Mesendoderm (in vitro differentiated cells): ENCODE data around the gene KCNG3.
A peak's percentile ranks its signal among the peaks of the same experiment; 100 is the strongest.

Source experiments
- DNase-seq: peaks from one replicate; pipeline ENCODE4 v3.0.0; 2013
- H2AK5ac ChIP-seq: 2 replicates; pipeline ENCODE4 v1.6.1; 2013; ENCODE audit warnings: low read length, inconsistent platforms
- H2BK120ac ChIP-seq: 2 replicates; pipeline ENCODE4 v1.6.1; 2013; ENCODE audit warnings: low read depth, mild to moderate bottlenecking, low read length, moderate library complexity, mixed read lengths
- H2BK15ac ChIP-seq: replicated peaks from 2 replicates; pipeline ENCODE4 v1.6.1; 2013; ENCODE audit warnings: low read depth, mild to moderate bottlenecking, moderate library complexity
- H2BK5ac ChIP-seq: 2 replicates; pipeline ENCODE4 v1.6.1; 2013; ENCODE audit warnings: low read length, inconsistent platforms
- H3K18ac ChIP-seq: 2 replicates; pipeline ENCODE4 v1.6.1; 2013; ENCODE audit warnings: mild to moderate bottlenecking, low read length, mixed read lengths
- H3K23ac ChIP-seq: one replicate; pipeline ENCODE4 v1.6.1; 2013; ENCODE audit warnings: low read length
- H3K27ac ChIP-seq: 2 replicates; pipeline ENCODE4 v1.5.1; 2013; ENCODE audit warnings: low read depth, mild to moderate bottlenecking, inconsistent platforms, low read length, moderate library complexity
- H3K27me3 ChIP-seq: 2 replicates; pipeline ENCODE4 v1.6.1; 2013; ENCODE audit warnings: low read length, control low read depth, mild to moderate bottlenecking, inconsistent platforms; ENCODE audit not compliant: insufficient read depth, poor library complexity
- H3K36me3 ChIP-seq: 2 replicates; pipeline ENCODE4 v1.6.1; 2013; ENCODE audit warnings: low read length, inconsistent platforms; ENCODE audit not compliant: control insufficient read depth, insufficient read depth
- H3K4ac ChIP-seq: one replicate; pipeline ENCODE4 v1.6.1; 2013; ENCODE audit warnings: low read depth, mild to moderate bottlenecking, low read length, moderate library complexity
- H3K4me1 ChIP-seq: 2 replicates; pipeline ENCODE4 v1.6.1; 2013; ENCODE audit warnings: low read depth, low read length, inconsistent platforms; ENCODE audit not compliant: control insufficient read depth
- H3K4me2 ChIP-seq: 2 replicates; pipeline ENCODE4 v1.6.1; 2013; ENCODE audit warnings: low read length
- H3K4me3 ChIP-seq: 2 replicates; pipeline ENCODE4 v1.5.1; 2013; ENCODE audit warnings: mild to moderate bottlenecking, low read length
- H3K56ac ChIP-seq: one replicate; pipeline ENCODE4 v1.6.1; 2013; ENCODE audit warnings: low read length
- H3K79me1 ChIP-seq: 2 replicates; pipeline ENCODE4 v1.6.1; 2013; ENCODE audit warnings: low read length, inconsistent platforms
- H3K79me2 ChIP-seq: 2 replicates; pipeline ENCODE4 v1.6.1; 2013; ENCODE audit warnings: mild to moderate bottlenecking, low read length; ENCODE audit not compliant: control insufficient read depth, insufficient read depth
- H3K9ac ChIP-seq: 2 replicates; pipeline ENCODE4 v1.6.1; 2013; ENCODE audit warnings: low read length, inconsistent platforms
- H4K5ac ChIP-seq: one replicate; pipeline ENCODE4 v1.6.1; 2013; ENCODE audit warnings: low read length
- H4K8ac ChIP-seq: one replicate; pipeline ENCODE4 v1.6.1; 2013; ENCODE audit warnings: low read depth, mild to moderate bottlenecking, control low read depth, low read length, moderate library complexity
- WGBS: extraction: QIAGEN DNeasy Blood & Tissue Kit; methylation state at CpG from one replicate; pipeline ENCODE4 v1.1.7; 2013; ENCODE audit warnings: low lambda C conversion rate, missing lambda C conversion rate; ENCODE audit not compliant: insufficient coverage; ENCODE audit errors: extremely low coverage; 5-methylcytosine and 5-hydroxymethylcytosine counted together

KCNG3 gene

DNA sequence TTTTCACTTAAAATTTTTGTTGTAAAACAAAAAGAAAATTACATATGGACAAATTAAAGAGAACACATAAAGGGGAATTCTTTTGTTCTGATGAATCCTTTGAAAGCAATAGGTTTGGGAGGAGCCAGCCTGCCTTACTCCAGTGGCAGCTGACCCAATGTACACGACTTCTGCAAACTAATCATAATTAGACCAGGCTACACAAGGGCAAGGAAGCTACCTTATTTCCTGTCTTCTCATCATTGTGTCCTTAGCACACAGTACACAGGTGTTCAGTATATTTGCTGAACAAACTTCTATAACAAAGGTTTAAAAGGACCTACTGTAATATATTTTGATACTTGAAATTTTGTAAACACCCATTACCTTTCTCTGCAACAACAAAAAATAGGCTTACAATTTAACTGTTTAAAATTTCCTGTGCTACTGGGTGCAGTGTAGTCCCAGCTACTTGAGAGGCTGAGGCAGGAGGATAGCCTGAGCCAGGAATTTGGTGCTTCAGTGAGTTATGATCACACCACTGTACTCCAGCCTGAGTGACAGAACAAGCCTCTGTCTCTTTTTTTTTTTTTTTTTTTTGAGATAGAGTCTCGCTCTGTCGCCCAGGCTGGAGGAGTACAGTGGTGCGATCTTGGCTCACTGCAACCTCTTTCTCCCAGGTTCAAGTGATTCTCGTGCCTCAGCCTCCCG lies 18.9 kb downstream of the KCNG3 start:
- no peak overlapping the region for H2AK5ac ChIP-seq
- H3K23ac ChIP-seq, result no peak overlapping the region
- WGBS, result no CpG with 5 or more reads among the region's 6 CpGs
- H3K9ac ChIP-seq, result no peak overlapping the region
- no peak overlapping the region for H3K4me3 ChIP-seq
- no peak overlapping the region for H4K5ac ChIP-seq
- H3K36me3 ChIP-seq, result no peaks in the 10 kb centered on the region
- DNase-seq, result no peak
- no peak overlapping the region for H2BK120ac ChIP-seq
- no peak overlapping the region for H3K27ac ChIP-seq
- no peak overlapping the region for H2BK5ac ChIP-seq
- H3K4me1 ChIP-seq, result no peaks in the 10 kb centered on the region
- H4K8ac ChIP-seq, result no peak overlapping the region
- H2BK15ac ChIP-seq, result no peak overlapping the region
- H3K4me2 ChIP-seq, result no peak overlapping the region
- no peaks in the 10 kb centered on the region for H3K79me1 ChIP-seq
- H3K56ac ChIP-seq, result no peak overlapping the region
- H3K4ac ChIP-seq, result no peak overlapping the region
- no peak overlapping the region for H3K18ac ChIP-seq
- H3K79me2 ChIP-seq, result peaks cover 13% of the 10 kb centered on the region
- no peaks in the 10 kb centered on the region for H3K27me3 ChIP-seq

DNA sequence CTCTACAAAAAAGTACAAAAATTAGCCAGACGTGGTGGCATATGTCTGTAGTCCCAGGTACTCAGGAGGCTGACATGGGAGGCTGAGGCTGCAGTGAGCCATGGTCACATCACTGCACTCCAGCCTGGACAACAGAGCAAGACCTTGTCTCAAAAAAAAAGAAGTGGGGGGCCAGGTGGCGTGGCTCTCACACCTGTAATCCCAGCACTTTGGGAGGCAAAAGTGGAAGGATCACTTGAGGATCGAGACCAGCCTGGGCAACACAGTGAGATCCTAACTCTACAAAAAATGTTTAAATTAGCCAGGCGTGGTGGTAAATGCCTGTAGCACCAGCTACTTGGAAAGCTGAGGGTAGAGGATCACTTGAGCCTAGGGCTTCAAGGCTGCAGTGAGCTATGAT lies 23.1 kb downstream of the KCNG3 start:
- no peak for DNase-seq
- Histone ChIP-seq H3K79me1 (no peaks in the 10 kb centered on the region), H3K4me2 (no peak overlapping the region), H2BK15ac (no peak overlapping the region), H2BK5ac (no peak overlapping the region), H4K5ac (no peak overlapping the region), H3K23ac (no peak overlapping the region), H3K36me3 (no peaks in the 10 kb centered on the region), H2AK5ac (no peak overlapping the region), H3K27ac (no peak overlapping the region), H3K79me2 (peaks cover 10% of the 10 kb centered on the region), H3K27me3 (no peaks in the 10 kb centered on the region), H3K56ac (no peak overlapping the region), H2BK120ac (no peak overlapping the region), H3K4me3 (no peak overlapping the region), H3K18ac (no peak overlapping the region), H4K8ac (no peak overlapping the region), H3K4me1 (no peaks in the 10 kb centered on the region), H3K9ac (no peak overlapping the region), H3K4ac (no peak overlapping the region)
- WGBS, result no CpG with 5 or more reads among the region's 4 CpGs

DNA sequence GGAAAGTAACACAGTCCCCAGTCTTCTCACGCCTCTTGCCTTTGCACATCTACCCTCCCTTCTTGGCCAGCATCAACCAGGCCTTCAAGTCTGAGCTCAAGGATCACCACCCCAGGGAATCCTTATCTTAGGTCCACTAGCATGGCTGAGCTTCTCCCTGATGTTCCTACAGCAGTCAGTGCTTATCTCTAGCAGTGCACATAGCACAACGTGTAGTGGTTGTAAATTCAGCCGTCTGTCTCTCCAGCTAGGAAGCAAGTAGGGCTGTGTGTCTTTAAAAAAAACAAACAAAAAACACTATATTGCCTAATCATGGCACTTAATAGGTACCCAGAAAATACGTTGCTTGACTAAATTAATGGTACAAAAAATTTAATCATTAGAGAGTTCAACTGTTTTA lies 29.2 kb downstream of the KCNG3 start:
- Histone ChIP-seq H4K8ac (no peak overlapping the region), H3K9ac (no peak overlapping the region), H2BK5ac (no peak overlapping the region), H3K79me1 (no peaks in the 10 kb centered on the region), H3K27me3 (no peaks in the 10 kb centered on the region), H3K23ac (no peak overlapping the region), H3K79me2 (peaks cover 13% of the 10 kb centered on the region), H2AK5ac (no peak overlapping the region), H3K56ac (no peak overlapping the region), H3K4ac (no peak overlapping the region), H3K4me2 (no peak overlapping the region), H2BK15ac (no peak overlapping the region), H3K4me1 (no peaks in the 10 kb centered on the region), H4K5ac (no peak overlapping the region), H2BK120ac (no peak overlapping the region), H3K36me3 (no peaks in the 10 kb centered on the region), H3K4me3 (no peak overlapping the region), H3K18ac (no peak overlapping the region), H3K27ac (no peak overlapping the region)
- no CpG with 5 or more reads among the region's 4 CpGs for WGBS
- DNase-seq, result peak; percentile 74

DNA sequence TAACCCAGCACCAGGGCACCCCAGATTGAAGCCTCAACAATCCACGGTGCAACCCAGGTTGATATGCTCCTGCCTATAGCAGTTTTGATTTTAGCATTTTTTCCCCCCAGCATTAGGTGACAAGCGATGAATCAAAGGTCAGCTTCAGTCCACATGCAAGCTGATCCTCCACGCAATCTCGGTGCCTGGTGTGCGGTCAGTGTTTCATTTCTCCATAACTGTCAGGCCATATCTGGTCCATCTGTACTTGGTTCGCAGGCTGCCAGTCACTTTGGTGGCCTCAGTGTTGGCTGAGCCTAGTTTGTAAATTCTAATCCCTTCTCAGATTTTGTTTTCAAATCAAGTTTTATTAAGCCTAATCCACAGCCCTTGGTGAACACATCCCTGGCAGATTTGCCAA lies 30.2 kb downstream of the KCNG3 start:
- H3K79me2 ChIP-seq, result peaks cover 16% of the 10 kb centered on the region
- H2BK15ac ChIP-seq, result no peak overlapping the region
- no peak overlapping the region for H3K4ac ChIP-seq
- no CpG with 5 or more reads among the region's 6 CpGs for WGBS
- no peak overlapping the region for H4K8ac ChIP-seq
- no peak overlapping the region for H3K4me3 ChIP-seq
- no peak overlapping the region for H4K5ac ChIP-seq
- peaks cover 3% of the 10 kb centered on the region for H3K79me1 ChIP-seq
- H3K9ac ChIP-seq, result no peak overlapping the region
- no peaks in the 10 kb centered on the region for H3K27me3 ChIP-seq
- no peak overlapping the region for H3K23ac ChIP-seq
- no peak overlapping the region for H3K27ac ChIP-seq
- no peak overlapping the region for H3K56ac ChIP-seq
- H3K4me2 ChIP-seq, result no peak overlapping the region
- H3K36me3 ChIP-seq, result no peaks in the 10 kb centered on the region
- no peak overlapping the region for H3K18ac ChIP-seq
- DNase-seq, result no peak
- H2BK5ac ChIP-seq, result no peak overlapping the region
- no peaks in the 10 kb centered on the region for H3K4me1 ChIP-seq
- H2BK120ac ChIP-seq, result no peak overlapping the region
- no peak overlapping the region for H2AK5ac ChIP-seq

DNA sequence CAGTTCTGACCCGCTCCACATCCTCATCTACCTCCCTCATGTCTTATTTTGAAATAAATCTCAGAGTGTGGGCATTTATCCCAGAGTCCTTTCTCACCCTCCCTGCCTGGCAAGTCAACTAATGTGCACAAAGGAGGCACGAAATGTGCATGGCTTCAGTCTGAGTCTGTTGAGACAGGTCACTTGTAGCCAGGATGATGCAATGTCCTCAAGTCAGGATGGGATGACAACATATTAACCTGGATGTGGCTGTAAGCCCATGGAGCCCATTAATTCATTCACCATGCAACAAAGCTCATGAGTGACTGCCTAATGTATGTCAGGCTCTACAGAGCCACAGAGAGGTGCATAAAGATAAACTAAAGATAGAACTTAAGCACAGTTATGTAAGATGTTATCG lies 34.5 kb downstream of the KCNG3 start:
- H2BK15ac ChIP-seq, result no peak overlapping the region
- no peak overlapping the region for H2AK5ac ChIP-seq
- no peak overlapping the region for H3K4me3 ChIP-seq
- peaks cover 2% of the 10 kb centered on the region for H3K4me1 ChIP-seq
- WGBS, result no CpG with 5 or more reads among the region's 3 CpGs
- no peak overlapping the region for H3K56ac ChIP-seq
- H2BK120ac ChIP-seq, result no peak overlapping the region
- no peak overlapping the region for H4K8ac ChIP-seq
- H3K4ac ChIP-seq, result no peak overlapping the region
- H4K5ac ChIP-seq, result no peak overlapping the region
- no peaks in the 10 kb centered on the region for H3K36me3 ChIP-seq
- no peaks in the 10 kb centered on the region for H3K27me3 ChIP-seq
- H3K4me2 ChIP-seq, result no peak overlapping the region
- peaks cover 12% of the 10 kb centered on the region for H3K79me2 ChIP-seq
- H2BK5ac ChIP-seq, result no peak overlapping the region
- peak; percentile 16 for DNase-seq
- H3K9ac ChIP-seq, result no peak overlapping the region
- peaks cover 3% of the 10 kb centered on the region for H3K79me1 ChIP-seq
- no peak overlapping the region for H3K18ac ChIP-seq
- no peak overlapping the region for H3K23ac ChIP-seq
- no peak overlapping the region for H3K27ac ChIP-seq

DNA sequence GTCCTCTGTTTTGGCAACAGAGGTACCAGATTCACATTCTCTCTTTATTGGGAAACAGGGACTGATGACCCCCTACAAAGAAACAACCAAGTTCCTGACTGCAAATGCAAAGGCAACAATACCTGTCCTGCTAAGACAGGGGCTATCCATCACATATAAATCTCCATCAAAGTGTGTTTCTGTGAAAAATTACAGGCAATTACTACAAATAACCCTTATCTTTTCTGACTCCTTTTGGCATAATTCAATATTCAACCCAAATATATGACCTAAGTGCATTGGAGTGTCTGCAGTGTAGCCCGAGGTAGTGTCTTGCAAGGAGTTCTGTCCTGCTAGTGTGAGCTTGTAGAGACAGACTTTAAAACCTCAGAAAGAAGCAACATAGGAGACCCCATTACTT lies 35.4 kb downstream of the KCNG3 start:
- H3K36me3 ChIP-seq, result no peaks in the 10 kb centered on the region
- no peak overlapping the region for H3K56ac ChIP-seq
- H3K27me3 ChIP-seq, result no peaks in the 10 kb centered on the region
- no CpG with 5 or more reads among the region's 1 CpG for WGBS
- H3K4me3 ChIP-seq, result no peak overlapping the region
- H2BK120ac ChIP-seq, result no peak overlapping the region
- no peak overlapping the region for H2BK5ac ChIP-seq
- no peak overlapping the region for H4K8ac ChIP-seq
- peaks cover 2% of the 10 kb centered on the region for H3K4me1 ChIP-seq
- no peak overlapping the region for H4K5ac ChIP-seq
- DNase-seq, result no peak
- no peak overlapping the region for H3K23ac ChIP-seq
- H3K79me2 ChIP-seq, result peaks cover 12% of the 10 kb centered on the region
- no peak overlapping the region for H2BK15ac ChIP-seq
- H3K79me1 ChIP-seq, result peaks cover 3% of the 10 kb centered on the region
- no peak overlapping the region for H3K18ac ChIP-seq
- no peak overlapping the region for H2AK5ac ChIP-seq
- no peak overlapping the region for H3K4me2 ChIP-seq
- no peak overlapping the region for H3K9ac ChIP-seq
- H3K4ac ChIP-seq, result no peak overlapping the region
- H3K27ac ChIP-seq, result no peak overlapping the region
